Stomach (tissue), 4 donors: Measurements from ENCODE around the gene KLHL29.

ENCODE experiments used
- CTCF ChIP-seq, 7 experiments: fragments of 450-650 bp in 4 of 7; fragments of 200-600 bp in 3 of 7; sonication (generic) in 3 of 7; IDR thresholded peaks; one replicate each; pipeline ENCODE4 v1.5.1; 2016 to 2019; ENCODE audit warnings: antibody characterized with exemption in 7 of 7, control low read depth in 2 of 7, mild to moderate bottlenecking in 1 of 7
- EP300 ChIP-seq: sonication (generic); formaldehyde crosslinking; IDR thresholded peaks from one replicate; pipeline ENCODE4 v1.6.1; 2017; ENCODE audit warnings: antibody characterized with exemption
- POLR2A ChIP-seq, 4 donors: fragments of 450-650 bp; IDR thresholded peaks; one replicate each; pipeline ENCODE4 v1.6.1; 2016; ENCODE audit warnings: antibody characterized with exemption in 4 of 4, control low read depth in 2 of 4, mild to moderate bottlenecking in 1 of 4, moderate library complexity in 1 of 4

DNA sequence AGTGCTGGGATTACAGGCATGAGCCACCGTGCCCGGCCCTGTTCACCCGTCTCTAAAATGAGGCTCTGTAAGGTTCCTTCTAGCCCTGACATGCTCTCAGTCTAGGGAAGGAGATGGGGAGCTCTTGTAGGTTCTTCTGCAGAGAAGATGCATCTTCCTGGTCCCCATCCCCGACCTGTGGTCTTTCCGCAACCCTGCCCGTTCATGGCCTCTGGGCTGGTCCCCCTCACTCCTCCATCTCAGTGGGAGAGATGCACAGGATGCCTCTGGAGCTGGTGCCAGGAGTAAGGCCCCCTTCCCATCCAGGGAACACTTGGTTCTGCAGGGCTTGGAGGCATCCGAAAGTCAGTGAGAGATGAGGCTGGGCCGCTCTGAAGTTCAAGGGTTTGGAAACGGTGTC, 212.7 kb downstream of the KLHL29 start:
- TF ChIP-seq CTCF (IDR thresholded peaks at IDR 0.05) (no peak), POLR2A (IDR thresholded peaks at IDR 0.05) (no peak), EP300 (no peak)
